ENCODE results near the gene CD300H. TPM values are rescaled to one million over a fixed set of nuclear protein-coding genes. Genes with fewer than 3 reads are reported as not detected.
"Not testable (repeated sequence)": the region's sequence is repeated elsewhere in the genome, so short reads cannot be mapped to it uniquely, and the experiment has no call there.

The CD300H gene
- total RNA-seq, 1 donor from 2014 or later: not detected

DNA sequence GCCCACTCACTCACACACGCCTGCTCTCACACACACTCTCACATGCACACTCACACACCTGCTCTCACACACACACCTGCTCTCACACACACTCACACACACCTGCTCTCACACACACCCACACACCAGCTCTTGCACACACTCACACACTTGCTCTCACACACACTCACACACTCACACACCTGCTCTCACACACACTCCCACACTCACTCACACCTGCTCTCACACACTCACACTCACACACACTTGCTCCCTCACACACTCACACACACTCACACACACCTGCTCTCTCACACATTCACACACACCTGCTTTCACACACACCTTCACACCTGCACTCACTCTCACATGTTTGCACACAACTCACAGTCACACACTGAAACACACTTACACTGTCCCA, 4.0 kb downstream of the CD300H start:
- DNase-seq (ENCODE audit: low read depth): no peak
- FAIRE-seq: no peak
- Histone ChIP-seq H3K27me3 (ENCODE audit: control insufficient read depth, insufficient read depth, low read length) (no peaks in the 10 kb centered on the region), H3K36me3 (ENCODE audit: control insufficient read depth, insufficient read depth, low read length) (no peaks in the 10 kb centered on the region), H3K4me3 (ENCODE audit: low read depth, low read length) (no peak overlapping the region)
- no peak for TF ChIP-seq CTCF (IDR thresholded peaks at IDR 0.05; ENCODE audit: insufficient read depth, low read length, severe bottlenecking)

- FAIRE-seq: no peak
- no peak for DNase-seq (ENCODE audit: low read depth)
- H3K36me3 ChIP-seq (ENCODE audit: control insufficient read depth, insufficient read depth, low read length): no peaks in the 10 kb centered on the region
- no peak for TF ChIP-seq CTCF (IDR thresholded peaks at IDR 0.05; ENCODE audit: insufficient read depth, low read length, severe bottlenecking)
- H3K27me3 ChIP-seq (ENCODE audit: control insufficient read depth, insufficient read depth, low read length): no peaks in the 10 kb centered on the region
- no peak overlapping the region for H3K4me3 ChIP-seq (ENCODE audit: low read depth, low read length)
Measured at GRCh38 chr17:74561586-74561985, 5.7 kb downstream of the CD300H start.

DNA sequence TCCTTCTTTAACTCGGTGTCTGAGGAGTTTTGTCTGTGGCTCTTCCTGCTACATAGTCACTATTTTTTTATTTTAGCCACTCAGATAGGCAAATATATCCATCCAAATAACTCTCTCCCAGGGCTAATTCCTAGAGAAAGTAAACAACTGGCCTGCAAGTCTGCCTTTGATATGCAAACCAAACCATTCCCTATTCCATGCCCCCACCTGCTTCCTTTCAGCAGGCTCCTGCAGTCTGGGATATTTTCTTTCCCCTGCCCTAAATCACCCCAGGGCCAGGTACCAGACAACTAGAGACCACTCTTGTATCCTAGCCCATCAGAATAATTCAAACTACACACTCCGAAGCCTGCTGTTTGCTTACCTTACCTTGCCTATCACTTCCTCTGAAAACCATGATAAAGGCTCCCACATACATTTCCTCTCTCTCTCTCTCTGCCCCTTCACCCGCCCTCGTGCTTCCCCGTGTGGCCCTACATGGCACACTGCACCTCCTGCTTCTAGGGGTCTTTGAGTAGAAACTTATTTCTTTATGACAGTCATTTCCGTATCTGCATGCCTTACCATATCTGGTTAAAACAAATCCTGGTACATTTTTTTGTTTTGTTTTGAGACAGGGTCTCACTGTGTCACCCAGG, 8.3 kb downstream of the CD300H start:
- H3K27me3 ChIP-seq (ENCODE audit: control insufficient read depth, insufficient read depth, low read length): peaks cover 2% of the 10 kb centered on the region
- H3K36me3 ChIP-seq (ENCODE audit: control insufficient read depth, insufficient read depth, low read length): no peaks in the 10 kb centered on the region
- no peak for DNase-seq (ENCODE audit: low read depth)
- FAIRE-seq: no peak
- TF ChIP-seq CTCF (IDR thresholded peaks at IDR 0.05; ENCODE audit: insufficient read depth, low read length, severe bottlenecking): no peak
- no peak overlapping the region for H3K4me3 ChIP-seq (ENCODE audit: low read depth, low read length)

DNA sequence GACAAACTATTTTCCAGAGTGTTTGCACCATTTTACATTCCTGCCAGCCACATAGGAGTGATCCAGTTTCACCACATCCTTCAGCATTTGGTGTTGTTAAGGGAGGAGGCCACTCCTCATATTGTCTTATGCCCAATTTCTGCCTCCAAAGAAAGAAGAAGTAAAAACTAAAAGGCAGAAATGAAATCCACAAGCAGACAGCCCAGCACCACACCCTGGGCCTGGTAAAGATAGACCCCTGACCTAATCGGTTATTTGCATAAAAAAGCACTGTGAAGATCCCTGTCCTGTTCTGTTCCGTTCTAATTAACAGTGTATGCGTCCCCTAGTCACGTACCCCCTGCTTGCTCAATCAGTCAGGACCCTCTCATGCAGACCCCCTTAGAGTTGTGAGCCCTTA, 8.9 kb downstream of the CD300H start:
- not testable (repeated sequence) for FAIRE-seq; H3K36me3 ChIP-seq (ENCODE audit: control insufficient read depth, insufficient read depth, low read length); H3K27me3 ChIP-seq (ENCODE audit: control insufficient read depth, insufficient read depth, low read length); DNase-seq (ENCODE audit: low read depth); H3K4me3 ChIP-seq (ENCODE audit: low read depth, low read length)

- TF ChIP-seq CTCF (IDR thresholded peaks at IDR 0.05; ENCODE audit: insufficient read depth, low read length, severe bottlenecking): no peak
- Histone ChIP-seq H3K36me3 (ENCODE audit: control insufficient read depth, insufficient read depth, low read length) (no peaks in the 10 kb centered on the region), H3K4me3 (ENCODE audit: low read depth, low read length) (no peak overlapping the region), H3K27me3 (ENCODE audit: control insufficient read depth, insufficient read depth, low read length) (peaks cover 2% of the 10 kb centered on the region)
- FAIRE-seq (no peak), DNase-seq (ENCODE audit: low read depth) (no peak)
Measured at GRCh38 chr17:74555427-74555940, 11.8 kb downstream of the CD300H start.

- Histone ChIP-seq H3K36me3 (ENCODE audit: control insufficient read depth, insufficient read depth, low read length) (no peaks in the 10 kb centered on the region), H3K4me3 (ENCODE audit: low read depth, low read length) (no peak overlapping the region), H3K27me3 (ENCODE audit: control insufficient read depth, insufficient read depth, low read length) (peaks cover 2% of the 10 kb centered on the region)
- no peak for TF ChIP-seq CTCF (IDR thresholded peaks at IDR 0.05; ENCODE audit: insufficient read depth, low read length, severe bottlenecking)
- DNase-seq (ENCODE audit: low read depth): no peak
- FAIRE-seq: no peak
Measured at GRCh38 chr17:74554909-74555308, 12.4 kb downstream of the CD300H start.
